ENCODE data around the gene ZNF750.

The ZNF750 gene

GRCh38 chr17:82843904-82844680 lies 4.3 kb upstream of the ZNF750 start:
- TF ChIP-seq FOXM1 (IDR thresholded peaks at IDR 0.05; ENCODE audit: borderline replicate concordance, low read depth), result no peak
- no peak for TF ChIP-seq TCF12 (IDR thresholded peaks at IDR 0.05; ENCODE audit: low read depth)
- no peak for TF ChIP-seq MAX (IDR thresholded peaks at IDR 0.05)
- no peak for TF ChIP-seq ZBTB7A (IDR thresholded peaks at IDR 0.05; ENCODE audit: low read depth)
- no peak for TF ChIP-seq NFIC (IDR thresholded peaks at IDR 0.05)
- no peak for TF ChIP-seq EGR1 (IDR thresholded peaks at IDR 0.05)
- no peak for TF ChIP-seq CEBPB (IDR thresholded peaks at IDR 0.05)
- TF ChIP-seq REST (IDR thresholded peaks at IDR 0.05; ENCODE audit: low read depth), result no peak
- no peak for TF ChIP-seq TEAD4 (IDR thresholded peaks at IDR 0.05)
- no peak for TF ChIP-seq CREB1 (IDR thresholded peaks at IDR 0.05; ENCODE audit: low read depth)
- no peak for TF ChIP-seq TAF1 (IDR thresholded peaks at IDR 0.05; ENCODE audit: low read depth)
- TF ChIP-seq YY1 (IDR thresholded peaks at IDR 0.05; ENCODE audit: low read depth), result no peak

GRCh38 chr17:82841921-82842596 lies 2.2 kb upstream of the ZNF750 start:
- TF ChIP-seq EP300 (IDR thresholded peaks at IDR 0.05; ENCODE audit: borderline replicate concordance), result no peak
- no peak for TF ChIP-seq FOXM1 (IDR thresholded peaks at IDR 0.05; ENCODE audit: borderline replicate concordance, low read depth)
- TF ChIP-seq TCF12 (IDR thresholded peaks at IDR 0.05; ENCODE audit: low read depth), result no peak
- TF ChIP-seq EGR1 (IDR thresholded peaks at IDR 0.05), result no peak
- TF ChIP-seq CREB1 (IDR thresholded peaks at IDR 0.05; ENCODE audit: low read depth), result no peak
- no peak for TF ChIP-seq RAD21 (IDR thresholded peaks at IDR 0.05; ENCODE audit: low read depth)
- no peak for TF ChIP-seq TAF1 (IDR thresholded peaks at IDR 0.05; ENCODE audit: low read depth)
- no peak for TF ChIP-seq ZBTB7A (IDR thresholded peaks at IDR 0.05; ENCODE audit: low read depth)
- no peak for TF ChIP-seq NFIC (IDR thresholded peaks at IDR 0.05)
- no peak for TF ChIP-seq REST (IDR thresholded peaks at IDR 0.05; ENCODE audit: low read depth)
- no peak for TF ChIP-seq TEAD4 (IDR thresholded peaks at IDR 0.05)

- TF ChIP-seq NFIC (IDR thresholded peaks at IDR 0.05), result no peak
- TF ChIP-seq EGR1 (IDR thresholded peaks at IDR 0.05), result no peak
- TF ChIP-seq RAD21 (IDR thresholded peaks at IDR 0.05; ENCODE audit: low read depth), result no peak
- no peak for TF ChIP-seq TCF12 (IDR thresholded peaks at IDR 0.05; ENCODE audit: low read depth)
- no peak for TF ChIP-seq USF1 (IDR thresholded peaks at IDR 0.05)
- TF ChIP-seq REST (IDR thresholded peaks at IDR 0.05; ENCODE audit: low read depth), result no peak
- no peak for TF ChIP-seq CREB1 (IDR thresholded peaks at IDR 0.05; ENCODE audit: low read depth)
- TF ChIP-seq TEAD4 (IDR thresholded peaks at IDR 0.05), result no peak
- no peak for TF ChIP-seq FOXM1 (IDR thresholded peaks at IDR 0.05; ENCODE audit: borderline replicate concordance, low read depth)
- no peak for TF ChIP-seq CEBPB (IDR thresholded peaks at IDR 0.05)
These were observed 609 bp upstream of the ZNF750 start for GRCh38 chr17:82840431-82840831.

GRCh38 chr17:82838386-82839063 lies 1.3 kb downstream of the ZNF750 start:
- TF ChIP-seq MAX (IDR thresholded peaks at IDR 0.05) (peak; percentile 49), ZBTB7A (IDR thresholded peaks at IDR 0.05; ENCODE audit: low read depth) (no peak), TAF1 (IDR thresholded peaks at IDR 0.05; ENCODE audit: low read depth) (no peak), NFIC (IDR thresholded peaks at IDR 0.05) (peak; percentile 69; the same call in 1 of the 2 replicates), YY1 (IDR thresholded peaks at IDR 0.05; ENCODE audit: low read depth) (0 out of 2 replicates have a peak, but pooled peaks have one; percentile 30), RAD21 (IDR thresholded peaks at IDR 0.05; ENCODE audit: low read depth) (peak; percentile 10; the same call in 1 of the 2 replicates), CEBPB (IDR thresholded peaks at IDR 0.05) (peak; percentile 100), FOXM1 (IDR thresholded peaks at IDR 0.05; ENCODE audit: borderline replicate concordance, low read depth) (no peak; the same call in 1 of the 2 replicates), EP300 (IDR thresholded peaks at IDR 0.05; ENCODE audit: borderline replicate concordance) (peak; percentile 72; the same call in 1 of the 2 replicates), EGR1 (IDR thresholded peaks at IDR 0.05) (peak; percentile 6; the same call in 1 of the 2 replicates), TCF12 (IDR thresholded peaks at IDR 0.05; ENCODE audit: low read depth) (peak; percentile 82), REST (IDR thresholded peaks at IDR 0.05; ENCODE audit: low read depth) (no peak), TEAD4 (IDR thresholded peaks at IDR 0.05) (peak; percentile 69), USF1 (IDR thresholded peaks at IDR 0.05) (no peak), CREB1 (IDR thresholded peaks at IDR 0.05; ENCODE audit: low read depth) (no peak)
